Tibial nerve (tissue), 4 donors: ENCODE data around the gene VRK1.

Source experiments
- EP300 ChIP-seq, 2 donors: sonication (generic); formaldehyde crosslinking; IDR thresholded peaks; one replicate each; pipeline ENCODE4 v1.6.1; 2017; ENCODE audit warnings: antibody characterized with exemption in 2 of 2, mild to moderate bottlenecking in 1 of 2
- POLR2A ChIP-seq, 2 donors: fragments of 450-650 bp; IDR thresholded peaks; one replicate each; pipeline ENCODE4 v1.6.1; 2017; ENCODE audit warnings: antibody characterized with exemption in 2 of 2, mild to moderate bottlenecking in 2 of 2, moderate library complexity in 2 of 2
- TF ChIP-seq, protein P1 (sequence below), 5 experiments: fragments of 200-600 bp in 3 of 5; fragments of 450-650 bp in 2 of 5; sonication (generic) in 3 of 5; IDR thresholded peaks; one replicate each; pipeline ENCODE4 v1.5.1; 2016 to 2019; ENCODE audit warnings: antibody characterized with exemption in 5 of 5, mild to moderate bottlenecking in 3 of 5, moderate library complexity in 2 of 5

- TF ChIP-seq, protein P1, sequence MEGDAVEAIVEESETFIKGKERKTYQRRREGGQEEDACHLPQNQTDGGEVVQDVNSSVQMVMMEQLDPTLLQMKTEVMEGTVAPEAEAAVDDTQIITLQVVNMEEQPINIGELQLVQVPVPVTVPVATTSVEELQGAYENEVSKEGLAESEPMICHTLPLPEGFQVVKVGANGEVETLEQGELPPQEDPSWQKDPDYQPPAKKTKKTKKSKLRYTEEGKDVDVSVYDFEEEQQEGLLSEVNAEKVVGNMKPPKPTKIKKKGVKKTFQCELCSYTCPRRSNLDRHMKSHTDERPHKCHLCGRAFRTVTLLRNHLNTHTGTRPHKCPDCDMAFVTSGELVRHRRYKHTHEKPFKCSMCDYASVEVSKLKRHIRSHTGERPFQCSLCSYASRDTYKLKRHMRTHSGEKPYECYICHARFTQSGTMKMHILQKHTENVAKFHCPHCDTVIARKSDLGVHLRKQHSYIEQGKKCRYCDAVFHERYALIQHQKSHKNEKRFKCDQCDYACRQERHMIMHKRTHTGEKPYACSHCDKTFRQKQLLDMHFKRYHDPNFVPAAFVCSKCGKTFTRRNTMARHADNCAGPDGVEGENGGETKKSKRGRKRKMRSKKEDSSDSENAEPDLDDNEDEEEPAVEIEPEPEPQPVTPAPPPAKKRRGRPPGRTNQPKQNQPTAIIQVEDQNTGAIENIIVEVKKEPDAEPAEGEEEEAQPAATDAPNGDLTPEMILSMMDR (IDR thresholded peaks at IDR 0.05) = no peak
- TF ChIP-seq EP300 (IDR thresholded peaks at IDR 0.05) = no peak
- no peak for TF ChIP-seq POLR2A (IDR thresholded peaks at IDR 0.05)
These were observed 20.8 kb downstream of the VRK1 start for GRCh38 chr14:96817750-96818666.
